Measurements from ENCODE around the gene CDC25B. TPM values are rescaled to one million over a fixed set of nuclear protein-coding genes. Genes with fewer than 3 reads are reported as not detected.

The CDC25B gene
- total and polyA plus RNA-seq, 10 of the 15 experiments (the other 5 are each of a cell fraction or from before 2014, with no cell fraction given), result 4.6 to 58.8 (median 24.6) TPM

DNA sequence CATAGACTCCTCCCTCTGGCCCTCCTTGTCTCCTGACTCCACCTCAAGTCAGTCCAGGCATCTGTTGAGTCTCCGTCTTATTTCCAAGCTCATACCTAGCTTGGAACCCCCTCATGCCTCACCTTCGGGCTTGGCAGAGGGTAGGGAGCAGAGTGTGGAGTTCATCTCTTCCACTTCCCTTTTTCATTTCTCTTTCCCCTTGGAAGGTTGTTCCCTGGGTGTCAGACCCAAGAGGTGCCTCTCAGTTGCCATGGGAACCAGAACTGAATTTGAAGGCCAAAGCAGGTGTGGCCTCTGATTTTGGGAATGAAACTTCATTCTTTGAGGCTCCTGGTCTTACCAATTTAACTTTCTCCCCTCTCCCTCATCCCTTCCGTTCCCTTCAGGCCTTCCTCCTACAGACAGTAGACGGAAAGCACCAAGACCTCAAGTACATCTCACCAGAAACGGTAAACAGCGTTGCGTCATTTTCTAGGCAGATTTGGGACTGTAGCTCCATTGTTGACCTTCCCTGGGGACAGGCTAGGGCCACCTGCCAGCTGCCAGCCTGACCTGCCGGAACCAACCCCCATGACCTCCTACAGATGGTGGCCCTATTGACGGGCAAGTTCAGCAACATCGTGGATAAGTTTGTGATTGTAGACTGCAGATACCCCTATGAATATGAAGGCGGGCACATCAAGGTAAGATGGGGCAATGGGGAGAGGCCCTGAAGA, 6.6 kb downstream of the CDC25B start:
- Histone ChIP-seq H3K4me2 (ENCODE audit: control insufficient read depth, insufficient read depth) (peak overlapping the region; percentile 7; the same call in 1 of the 2 replicates), H3K79me2 (ENCODE audit: control insufficient read depth, insufficient read depth, low read length) (peaks cover 7% of the 10 kb centered on the region), H3K27ac (ENCODE audit: control insufficient read depth, insufficient read depth) (no peak overlapping the region; the same call in 1 of the 2 replicates), H3K9me3 (replicated peaks; ENCODE audit: control insufficient read depth, insufficient read depth, low read length) (no peaks in the 10 kb centered on the region), H2AFZ (ENCODE audit: control insufficient read depth, low read depth, low read length) (no peak overlapping the region), H3K27me3 (replicated peaks in 1 of 2; ENCODE audit: control insufficient read depth in 2 of 2, insufficient read depth in 2 of 2, low read length in 1 of 2) (no peaks in the 10 kb centered on the region), H3K4me1 (ENCODE audit: control insufficient read depth, insufficient read depth, low read length) (peaks cover 33% of the 10 kb centered on the region), H3K4me3 (no peak overlapping the region), H4K20me1 (ENCODE audit: control insufficient read depth, insufficient read depth) (no peaks in the 10 kb centered on the region), H3K9ac (ENCODE audit: control insufficient read depth, insufficient read depth, low read length) (no peak overlapping the region), H3K36me3 (ENCODE audit: control insufficient read depth in 2 of 2, insufficient read depth in 2 of 2, low read length in 1 of 2) (peaks cover 23 to 28% of the 10 kb centered on the region in 2 experiments)
- TF ChIP-seq IKZF2 (IDR thresholded peaks at IDR 0.05) (0 out of 4 replicates have a peak, but pooled peaks of 1 of the 2 experiments have one; percentile 15), BMI1 (IDR thresholded peaks at IDR 0.05; ENCODE audit: borderline replicate concordance) (peak; percentile 78), IKZF1 (conservative IDR thresholded peaks at IDR 0.05) (peak; percentile 37; the same call in 1 of the 2 replicates), SPI1 (IDR thresholded peaks at IDR 0.05; ENCODE audit: borderline replicate concordance, insufficient read depth, low read depth, low read length) (peak; percentile 70), RUNX3 (IDR thresholded peaks at IDR 0.05; ENCODE audit: low read length) (no peak)
- BruUV-seq (replicated peaks), result no TSS peak
- in situ Hi-C loops (cut with MboI), result no loop called here
- FAIRE-seq, result peak; percentile 74
- ChIA-PET CTCF (interaction anchor here (0.9 kb wide), 2 partner anchors 18 to 35 kb away, joined by 3 read pairs; partner anchors contain the start of gene ADISSP), POLR2A (no interaction called here), RAD21 (ENCODE audit: unreplicated experiment) (interaction anchor here (0.7 kb wide), 1 partner anchor 18 kb away, joined by 3 read pairs; no protein-coding TSS in a partner anchor), SMC1A (ENCODE audit: uncharacterized antibody, unreplicated experiment) (interaction anchor here (0.7 kb wide), 1 partner anchor 18 kb away, joined by 3 read pairs; the partner anchor contains the start of gene AP5S1)
- intact Hi-C loops (cut with micrococcal nuclease; ENCODE audit: unreplicated experiment), result no loop called here
- ATAC-seq, result no peak
- DNase-seq (ENCODE audit: low read depth, low spot score), result no peak
- 71% methylated on average over 11 of the region's 11 CpGs for WGBS (ENCODE audit: insufficient coverage, insufficient replicate concordance, low lambda C conversion rate, missing lambda C conversion rate)

- no peak overlapping the region for H3K27ac ChIP-seq (ENCODE audit: control insufficient read depth, insufficient read depth)
- CTCF ChIA-PET, result no interaction called here
- H3K9ac ChIP-seq (ENCODE audit: control insufficient read depth, insufficient read depth, low read length), result no peak overlapping the region
- DNase-seq (ENCODE audit: low read depth, low spot score) (no peak), ATAC-seq (no peak), FAIRE-seq (no peak)
- H4K20me1 ChIP-seq (ENCODE audit: control insufficient read depth, insufficient read depth), result no peaks in the 10 kb centered on the region
- intact Hi-C loops (cut with micrococcal nuclease; ENCODE audit: unreplicated experiment), result no loop called here
- RAD21 ChIA-PET (ENCODE audit: unreplicated experiment), result interaction anchor here (0.7 kb wide), 1 partner anchor 18 kb away, joined by 3 read pairs; no protein-coding TSS in a partner anchor
- in situ Hi-C loops (cut with MboI), result no loop called here
- no peak for TF ChIP-seq ZNF274 (IDR thresholded peaks at IDR 0.05; ENCODE audit: insufficient read depth, insufficient read length)
- no peak for TF ChIP-seq ZNF207 (IDR thresholded peaks at IDR 0.05; ENCODE audit: borderline replicate concordance)
- TF ChIP-seq IKZF2 (IDR thresholded peaks at IDR 0.05), result no peak
- TF ChIP-seq ZZZ3 (IDR thresholded peaks at IDR 0.05; ENCODE audit: control insufficient read depth, insufficient read length, low read depth), result no peak
- TF ChIP-seq NFIC (IDR thresholded peaks at IDR 0.05; ENCODE audit: low read depth, low read length), result no peak
- TF ChIP-seq CHD2 (IDR thresholded peaks at IDR 0.05; ENCODE audit: borderline replicate concordance, low read depth, low read length), result no peak
- TF ChIP-seq NR2F1 (conservative IDR thresholded peaks at IDR 0.05), result no peak
- TF ChIP-seq, protein P1, sequence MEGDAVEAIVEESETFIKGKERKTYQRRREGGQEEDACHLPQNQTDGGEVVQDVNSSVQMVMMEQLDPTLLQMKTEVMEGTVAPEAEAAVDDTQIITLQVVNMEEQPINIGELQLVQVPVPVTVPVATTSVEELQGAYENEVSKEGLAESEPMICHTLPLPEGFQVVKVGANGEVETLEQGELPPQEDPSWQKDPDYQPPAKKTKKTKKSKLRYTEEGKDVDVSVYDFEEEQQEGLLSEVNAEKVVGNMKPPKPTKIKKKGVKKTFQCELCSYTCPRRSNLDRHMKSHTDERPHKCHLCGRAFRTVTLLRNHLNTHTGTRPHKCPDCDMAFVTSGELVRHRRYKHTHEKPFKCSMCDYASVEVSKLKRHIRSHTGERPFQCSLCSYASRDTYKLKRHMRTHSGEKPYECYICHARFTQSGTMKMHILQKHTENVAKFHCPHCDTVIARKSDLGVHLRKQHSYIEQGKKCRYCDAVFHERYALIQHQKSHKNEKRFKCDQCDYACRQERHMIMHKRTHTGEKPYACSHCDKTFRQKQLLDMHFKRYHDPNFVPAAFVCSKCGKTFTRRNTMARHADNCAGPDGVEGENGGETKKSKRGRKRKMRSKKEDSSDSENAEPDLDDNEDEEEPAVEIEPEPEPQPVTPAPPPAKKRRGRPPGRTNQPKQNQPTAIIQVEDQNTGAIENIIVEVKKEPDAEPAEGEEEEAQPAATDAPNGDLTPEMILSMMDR (IDR thresholded peaks at IDR 0.05 in 2 of 3, conservative IDR thresholded peaks at IDR 0.05 in 1 of 3; ENCODE audit: control insufficient read depth in 2 of 3, extremely low read depth in 1 of 3, insufficient read depth in 1 of 3, low read depth in 3 of 3, low read length in 3 of 3), result no peak
- TF ChIP-seq SMAD5 (IDR thresholded peaks at IDR 0.05; ENCODE audit: low read depth), result no peak
- TF ChIP-seq RB1 (IDR thresholded peaks at IDR 0.05; ENCODE audit: borderline replicate concordance), result no peak
- no TSS peak for BruUV-seq (replicated peaks)
- H3K9me3 ChIP-seq (replicated peaks; ENCODE audit: control insufficient read depth, insufficient read depth, low read length), result no peaks in the 10 kb centered on the region
- H3K4me3 ChIP-seq, result no peak overlapping the region
- no peak overlapping the region for H3K4me2 ChIP-seq (ENCODE audit: control insufficient read depth, insufficient read depth)
- SMC1A ChIA-PET (ENCODE audit: uncharacterized antibody, unreplicated experiment), result no interaction called here
- WGBS (ENCODE audit: insufficient coverage, insufficient replicate concordance, low lambda C conversion rate, missing lambda C conversion rate), result 96% methylated on average over 14 of the region's 14 CpGs
- POLR2A ChIA-PET, result no interaction called here
- no peak overlapping the region for H2AFZ ChIP-seq (ENCODE audit: control insufficient read depth, low read depth, low read length)
- peaks cover 23 to 28% of the 10 kb centered on the region in 2 experiments for H3K36me3 ChIP-seq (ENCODE audit: control insufficient read depth in 2 of 2, insufficient read depth in 2 of 2, low read length in 1 of 2)
- peaks cover 32% of the 10 kb centered on the region for H3K4me1 ChIP-seq (ENCODE audit: control insufficient read depth, insufficient read depth, low read length)
- no peaks in the 10 kb centered on the region for H3K27me3 ChIP-seq (replicated peaks in 1 of 2; ENCODE audit: control insufficient read depth in 2 of 2, insufficient read depth in 2 of 2, low read length in 1 of 2)
- H3K79me2 ChIP-seq (ENCODE audit: control insufficient read depth, insufficient read depth, low read length), result peaks cover 7% of the 10 kb centered on the region
These were observed 7.2 kb downstream of the CDC25B start for GRCh38 chr20:3803289-3803688.

All from GM12878 (cell line).